Activated naive CD4-positive, alpha-beta T cell (primary cell): ENCODE measurements around the gene LIF.
"Not testable (repeated sequence)": the region's sequence is repeated elsewhere in the genome, so short reads cannot be mapped to it uniquely, and the experiment has no call there.

Experiments used
- DNase-seq, 4 experiments: peaks; one replicate each; lab custom pipeline; 2025; lab: John Stamatoyannopoulos, UW

LIF gene

DNA sequence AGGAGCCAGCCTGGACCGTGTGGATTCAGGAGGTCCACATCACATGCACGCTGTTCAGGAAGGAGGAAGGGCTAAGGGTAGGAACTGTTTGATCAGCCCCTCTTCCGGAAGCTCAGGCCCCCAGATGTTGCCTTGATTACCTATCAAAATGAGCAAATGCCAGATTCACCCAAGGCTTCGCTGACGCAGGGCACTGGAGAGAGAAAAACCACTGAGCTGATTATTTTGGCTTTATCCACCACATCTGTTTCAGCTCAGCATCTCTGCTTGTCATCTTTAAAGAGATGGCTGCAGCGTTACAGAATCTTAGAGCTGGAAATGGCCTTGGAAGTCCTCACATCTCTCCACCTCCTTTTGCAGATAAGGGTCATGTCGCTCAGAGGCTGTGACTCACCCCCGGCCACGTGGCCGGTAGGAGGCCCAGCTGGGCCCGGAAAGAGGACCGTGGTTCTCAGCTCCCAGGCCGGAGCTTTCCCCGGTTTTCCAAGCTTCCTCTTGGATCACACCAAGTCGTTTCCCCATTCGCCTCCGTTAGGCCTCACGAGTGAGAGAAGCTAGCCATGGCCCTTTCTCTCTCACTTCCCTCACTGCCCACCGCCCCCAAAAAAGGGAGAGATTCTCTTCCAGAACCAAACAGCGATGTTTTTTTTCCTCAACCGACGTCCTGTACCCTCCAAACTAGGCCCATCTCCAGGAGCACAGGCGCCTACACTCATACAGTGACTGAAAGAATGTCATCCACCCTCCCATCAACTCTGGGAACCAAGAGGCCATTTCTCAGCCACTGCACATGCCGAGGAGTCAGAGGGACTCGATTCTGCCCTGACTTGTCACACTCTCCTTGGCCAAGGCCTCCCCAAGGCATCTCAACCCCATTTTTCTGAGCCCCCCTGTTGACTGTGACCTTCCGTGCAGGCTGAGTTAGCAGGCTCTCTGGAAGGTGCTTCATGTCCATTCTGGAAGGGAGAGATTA, 37.6 kb downstream of the LIF start:
- no peak for DNase-seq

- DNase-seq, result no peak
Observed at GRCh38 chr22:30206944-30207343, 39.6 kb downstream of the LIF start.

DNA sequence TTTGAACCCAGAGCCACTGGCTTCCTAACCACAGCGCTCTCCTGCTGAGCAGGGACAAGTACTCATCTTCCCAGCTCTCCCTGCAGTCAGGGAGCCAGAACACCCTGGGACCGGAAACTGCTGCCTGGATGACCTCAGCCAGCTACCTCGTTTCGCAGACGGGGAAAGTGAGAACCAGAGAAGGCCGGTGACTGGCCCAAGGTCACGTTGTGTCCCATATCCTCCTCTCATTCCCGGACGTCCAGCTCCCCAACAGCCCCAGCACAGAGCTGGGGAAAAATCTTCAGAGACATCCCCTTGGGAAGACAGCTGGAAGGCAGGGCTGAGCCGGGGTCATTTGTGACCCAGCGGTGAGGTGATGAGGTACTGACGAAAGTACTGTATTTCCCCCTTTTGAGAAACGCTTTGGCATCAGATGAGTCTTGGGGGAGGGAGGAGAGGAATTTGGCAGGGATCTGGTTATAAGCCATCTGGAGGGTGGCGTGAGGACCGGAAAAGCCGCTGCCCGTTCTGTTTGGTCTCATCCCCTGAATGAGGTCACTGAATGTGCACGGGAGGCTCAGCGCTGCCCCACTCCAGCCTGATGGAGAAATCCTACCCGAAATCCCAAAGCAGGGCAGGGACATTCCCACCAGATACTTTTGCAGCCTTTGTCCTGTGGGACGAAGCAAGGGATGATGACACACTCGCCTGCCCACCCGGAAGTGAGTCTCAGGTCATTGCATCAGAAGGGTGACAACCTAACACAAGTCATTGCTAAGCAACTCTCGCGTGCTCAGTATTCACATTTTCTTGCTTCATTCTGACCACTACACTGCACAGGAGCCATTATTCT, 41.1 kb downstream of the LIF start:
- no peak for DNase-seq

GRCh38 chr22:30204742-30205111, 41.8 kb downstream of the LIF start:
- no peak for DNase-seq

DNA sequence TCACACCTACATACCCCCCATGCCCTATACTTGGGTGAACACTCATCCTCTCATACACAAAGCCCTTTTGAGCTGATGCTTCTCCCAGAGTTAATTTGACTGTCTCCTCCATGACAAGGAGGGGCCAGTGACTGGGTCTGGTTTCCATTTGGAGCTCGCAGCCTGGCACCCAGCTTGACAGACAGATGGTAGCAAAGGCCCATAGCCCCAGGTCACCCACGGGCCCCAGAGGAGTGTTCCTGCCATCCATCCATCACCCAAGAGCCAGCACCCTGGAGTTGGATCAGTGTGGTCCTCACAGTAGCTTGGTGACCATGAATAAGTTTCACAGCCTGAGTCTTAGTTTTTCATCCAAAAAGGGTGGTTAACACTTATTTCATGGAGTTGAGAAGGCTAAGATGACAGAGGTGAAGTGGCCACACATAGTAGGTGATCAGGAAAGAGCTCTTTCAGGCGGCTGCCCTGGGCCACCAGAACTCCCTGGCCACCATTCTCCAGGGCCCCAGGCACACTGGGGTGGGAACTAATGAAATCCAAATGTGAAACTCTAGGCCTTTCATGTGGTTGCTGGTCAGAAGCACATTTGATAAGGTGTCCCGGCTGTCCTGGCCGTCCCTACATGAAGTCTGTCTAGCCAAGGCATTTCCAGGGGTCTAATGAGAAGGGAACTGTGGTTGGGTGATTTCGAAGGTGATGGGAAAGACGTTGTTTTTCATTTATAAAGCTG, 42.4 kb downstream of the LIF start:
- DNase-seq, result no peak

DNA sequence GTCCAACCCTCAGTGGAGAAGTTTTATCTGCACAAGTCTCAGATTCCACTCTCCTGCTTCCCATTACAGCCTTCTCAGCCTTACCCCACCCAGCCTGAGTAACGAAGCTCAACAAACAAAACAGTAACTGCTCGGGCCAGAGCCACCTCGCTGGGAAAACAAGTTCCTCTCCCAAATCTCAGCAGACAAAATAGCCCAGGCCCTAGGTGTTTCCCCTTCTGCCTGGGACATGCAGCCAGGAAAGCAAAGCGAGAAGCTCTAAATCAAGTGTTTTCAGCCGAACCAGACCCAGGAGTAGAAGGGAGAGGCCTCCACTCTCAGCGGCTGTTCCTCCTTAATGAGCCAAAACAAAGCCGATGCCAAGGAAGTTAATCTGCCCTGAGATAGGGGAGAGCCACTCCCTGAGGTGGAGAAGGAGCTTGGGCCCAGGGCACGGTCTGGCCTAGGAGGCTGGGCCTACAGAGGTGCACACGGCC, 44.0 kb downstream of the LIF start:
- DNase-seq, result no peak

GRCh38 chr22:30201945-30202344, 44.6 kb downstream of the LIF start:
- no peak for DNase-seq

DNA sequence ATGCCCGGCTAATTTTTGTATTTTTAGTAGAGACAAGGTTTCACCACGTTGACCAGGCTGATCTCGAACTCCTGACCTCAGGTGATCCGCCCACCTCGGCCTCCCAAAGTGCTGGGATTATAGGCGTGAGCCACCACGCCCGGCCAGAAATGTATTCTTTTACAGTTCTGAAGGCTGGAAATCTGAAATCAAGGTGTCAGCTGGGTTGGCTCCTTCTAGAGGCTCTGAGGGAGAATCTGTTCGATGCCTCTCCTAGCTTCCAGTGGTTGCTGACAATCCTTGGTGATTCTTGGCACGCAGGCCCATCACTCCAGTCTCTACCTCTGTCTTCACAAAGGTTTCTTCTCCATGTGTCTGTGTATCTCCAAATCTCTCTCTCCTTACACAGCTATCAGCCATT, 45.7 kb downstream of the LIF start:
- DNase-seq, result not testable (repeated sequence)

DNA sequence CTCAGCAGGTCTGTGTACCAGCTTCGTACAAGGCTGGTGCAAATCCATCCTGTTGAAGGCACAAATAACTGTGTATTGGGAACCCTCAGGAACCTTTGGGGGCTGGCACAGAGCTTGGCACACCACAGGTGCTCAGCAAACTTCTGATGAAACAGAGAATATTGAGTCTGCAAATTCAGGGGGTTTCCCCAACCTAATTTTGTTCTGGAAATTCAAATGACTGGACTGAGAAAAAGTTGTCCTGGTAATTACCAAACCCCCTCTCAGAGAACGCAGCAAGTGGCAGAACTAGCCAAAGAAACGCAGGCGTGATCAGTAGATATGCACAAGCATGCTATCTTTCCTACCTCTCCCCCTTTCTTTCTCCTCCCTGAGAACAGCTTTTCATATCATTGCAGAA, 47.6 kb downstream of the LIF start:
- no peak for DNase-seq

DNA sequence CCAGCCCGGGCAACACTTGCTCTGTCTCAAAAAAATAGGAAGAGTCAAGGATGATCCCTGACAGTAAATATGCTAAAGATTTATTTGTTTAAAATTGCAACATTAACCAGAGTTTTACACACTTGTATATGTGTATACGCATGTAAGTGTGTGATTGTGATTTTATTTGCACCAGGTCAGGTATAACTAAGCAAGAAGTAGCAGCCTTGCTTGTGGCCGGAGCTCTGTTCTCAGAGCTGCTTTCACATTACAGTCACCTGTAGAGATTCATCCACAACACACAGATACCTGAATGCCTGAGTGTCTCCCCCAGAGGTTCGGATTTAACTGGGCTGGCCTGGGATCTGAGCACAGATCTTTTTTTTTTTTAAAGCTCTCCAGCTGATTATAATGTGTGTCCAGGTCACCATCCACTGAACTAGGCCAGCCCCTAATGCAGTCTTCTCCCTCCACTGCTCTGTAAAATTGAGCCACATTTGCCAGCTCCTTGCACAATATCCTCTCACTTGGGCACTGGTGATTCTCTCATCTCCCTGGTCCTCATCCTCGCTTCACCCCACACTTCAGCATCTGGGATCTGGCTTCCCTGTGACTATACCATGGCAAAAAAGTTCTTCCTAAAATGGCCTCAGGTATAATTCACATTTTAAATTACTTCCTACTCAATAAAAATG, 48.3 kb downstream of the LIF start:
- DNase-seq, result no peak

- DNase-seq, result no peak
Observed at GRCh38 chr22:30197389-30197788, 49.2 kb downstream of the LIF start.

- DNase-seq, result no peak
Observed at GRCh38 chr22:30196880-30197336, 49.7 kb downstream of the LIF start.

GRCh38 chr22:30196141-30196879, 50.2 kb downstream of the LIF start:
- DNase-seq, result no peak

DNA sequence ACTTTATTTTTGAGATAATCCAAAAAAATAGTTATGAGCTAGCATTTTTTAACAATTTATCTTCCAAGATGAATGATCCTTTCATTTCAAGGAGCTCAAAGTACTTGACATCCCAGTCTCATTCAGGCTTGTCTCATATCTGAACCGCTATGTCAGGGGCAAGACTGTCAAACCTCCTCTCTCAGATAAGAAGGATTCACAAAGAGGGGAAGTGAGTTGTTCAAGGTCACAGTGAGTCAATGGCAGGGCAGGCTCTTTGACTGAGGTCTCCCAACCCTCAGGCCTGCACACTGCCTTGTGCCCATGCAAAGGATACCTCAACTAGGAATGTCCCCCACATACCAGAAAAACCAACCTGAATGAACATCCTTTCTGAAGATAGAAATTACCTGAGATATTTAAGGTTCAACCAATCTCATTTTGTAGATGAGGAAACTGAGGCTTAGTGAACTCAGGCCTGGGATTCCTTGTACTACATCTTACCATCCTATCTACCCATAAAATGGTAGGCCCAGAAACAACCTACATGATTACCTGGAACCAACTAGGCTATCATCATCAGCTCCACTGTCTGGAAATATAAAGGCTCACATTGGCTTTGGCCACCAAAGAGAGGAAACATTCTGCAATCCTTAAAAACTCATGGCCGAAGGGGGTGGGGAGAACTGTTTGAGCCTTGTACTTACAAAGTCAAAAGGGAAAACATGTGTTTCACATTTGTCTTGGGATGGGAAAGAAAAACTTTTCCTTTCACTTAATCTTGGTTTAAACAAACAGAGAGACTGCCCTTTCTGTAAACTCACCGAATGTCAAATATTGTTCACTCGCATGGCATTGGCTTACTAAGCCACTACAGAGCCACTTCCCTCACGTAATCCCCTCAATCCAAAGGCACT, 51.1 kb downstream of the LIF start:
- no peak for DNase-seq

DNA sequence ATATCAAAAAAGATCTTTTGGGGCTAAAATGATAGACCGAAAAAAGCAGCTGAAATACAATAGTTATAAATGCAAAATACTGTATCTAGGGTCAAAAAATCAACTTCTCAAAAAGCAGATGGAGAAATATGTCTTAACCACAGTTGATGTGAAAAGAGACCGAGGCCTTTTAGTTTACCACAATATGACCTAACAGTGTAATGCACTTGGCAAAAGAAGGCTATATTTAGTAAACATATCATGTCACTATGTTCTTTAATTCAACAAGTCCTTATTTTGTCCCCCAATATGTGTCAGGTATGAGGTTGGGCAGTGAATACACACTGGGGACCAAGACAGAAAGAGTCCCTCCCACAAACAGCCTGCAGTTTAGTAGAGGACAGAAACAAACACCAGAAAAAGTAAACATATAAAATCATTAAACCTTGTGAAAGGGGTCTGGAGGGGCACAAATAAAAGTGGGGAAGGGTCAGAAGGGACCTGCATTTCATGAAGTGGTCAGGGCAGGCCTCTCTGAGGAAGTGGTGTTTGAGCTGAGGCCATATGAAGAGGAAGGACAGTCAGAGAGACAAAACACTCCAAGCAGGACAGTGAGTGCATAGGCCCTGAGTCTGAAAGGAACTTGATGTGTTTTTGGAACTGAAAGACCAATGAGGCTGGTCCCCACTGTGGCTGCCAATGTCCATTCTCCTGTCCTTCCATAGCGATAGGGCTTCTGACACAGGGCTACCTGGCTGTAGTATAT, 53.4 kb downstream of the LIF start:
- DNase-seq, result no peak

- no peak for DNase-seq
Observed at GRCh38 chr22:30192427-30192826, 54.1 kb downstream of the LIF start.

DNA sequence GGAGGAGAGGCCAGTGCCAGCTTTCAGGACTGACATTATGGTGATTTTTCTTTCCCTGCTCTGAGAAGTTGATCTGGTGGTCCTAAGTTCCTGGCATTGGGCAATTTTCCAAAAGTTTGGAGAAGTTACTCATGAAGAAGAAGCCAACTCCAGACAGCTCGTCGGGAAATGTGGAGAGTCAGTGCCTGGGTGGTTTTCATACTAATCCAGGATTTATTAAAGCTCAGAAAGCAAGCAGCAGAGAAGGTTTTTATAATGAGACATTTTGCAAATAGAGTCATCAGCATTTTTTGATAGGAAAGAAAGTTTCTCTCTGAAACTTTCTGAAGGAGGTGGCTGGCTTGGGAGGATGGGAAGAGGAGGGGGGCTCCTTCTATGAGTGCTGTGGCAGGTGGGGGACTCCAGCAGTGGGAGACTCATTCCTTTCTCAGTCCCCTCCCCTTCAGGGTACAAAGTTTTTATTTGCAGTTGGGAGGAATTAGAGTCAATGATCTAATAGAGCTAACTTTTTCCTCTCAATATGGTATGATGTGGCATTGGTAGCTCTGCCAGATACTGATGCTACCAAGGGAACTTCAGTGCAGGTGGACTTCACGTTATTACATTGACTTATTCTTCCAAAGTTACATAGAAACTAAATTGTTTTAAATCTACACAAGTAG, 55.4 kb downstream of the LIF start:
- no peak for DNase-seq

DNA sequence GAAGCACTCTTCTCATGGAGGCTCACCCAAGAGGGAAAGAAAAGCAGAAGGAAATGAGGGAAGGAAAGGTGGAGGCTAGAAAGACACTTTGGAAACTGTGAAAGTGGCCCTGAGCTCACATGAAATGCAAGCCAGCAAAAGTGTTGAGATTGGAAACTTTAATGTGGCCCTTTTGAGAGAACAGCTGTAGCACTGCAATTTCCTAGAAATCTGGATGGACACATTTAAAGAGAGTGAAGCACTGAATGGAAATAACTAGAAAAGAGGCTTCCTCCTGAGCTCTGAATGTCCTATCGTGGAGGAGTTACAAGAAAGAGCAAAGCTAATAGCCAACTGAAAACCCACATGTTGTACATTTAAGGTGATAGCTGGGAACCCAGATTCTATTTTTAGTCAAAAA, 56.0 kb downstream of the LIF start:
- DNase-seq, result no peak
